Measurements from ENCODE around the gene MAP2K3.

The MAP2K3 gene

GRCh38 chr17:21355586-21355985 lies 71.1 kb downstream of the MAP2K3 start:
- peak; percentile 1 for DNase-seq
- H3K9me3 Mint-ChIP-seq, result no peaks in the 10 kb centered on the region
- H3K27ac Mint-ChIP-seq, result no peak overlapping the region

GRCh38 chr17:21356537-21357127 lies 72.1 kb downstream of the MAP2K3 start:
- no peak for TF ChIP-seq CTCF (IDR thresholded peaks at IDR 0.05)
- Mint-ChIP-seq H3K4me3 (peak overlapping the region; percentile 14), H3K36me3 (ENCODE audit: low read depth) (no peaks in the 10 kb centered on the region), H3K4me1 (peaks cover 81% of the 10 kb centered on the region), H3K27ac (no peak overlapping the region), H3K9me3 (no peaks in the 10 kb centered on the region), H3K27me3 (ENCODE audit: low read depth, poor library complexity) (peaks cover 34% of the 10 kb centered on the region)
- DNase-seq, result no peak

More at GRCh38 chr17:21355586-21355985, 71.1 kb downstream of the MAP2K3 start:
- H3K4me1 Mint-ChIP-seq, result peaks cover 80% of the 10 kb centered on the region
- H3K36me3 Mint-ChIP-seq (ENCODE audit: low read depth), result no peaks in the 10 kb centered on the region
- TF ChIP-seq CTCF (IDR thresholded peaks at IDR 0.05), result no peak
- H3K4me3 Mint-ChIP-seq, result no peak overlapping the region
- peaks cover 35% of the 10 kb centered on the region for H3K27me3 Mint-ChIP-seq (ENCODE audit: low read depth, poor library complexity)

GRCh38 chr17:21357281-21357680 lies 72.8 kb downstream of the MAP2K3 start:
- Mint-ChIP-seq H3K4me1 (peaks cover 78% of the 10 kb centered on the region), H3K4me3 (no peak overlapping the region), H3K36me3 (ENCODE audit: low read depth) (no peaks in the 10 kb centered on the region), H3K27me3 (ENCODE audit: low read depth, poor library complexity) (peaks cover 31% of the 10 kb centered on the region), H3K27ac (no peak overlapping the region), H3K9me3 (no peaks in the 10 kb centered on the region)
- no peak for TF ChIP-seq CTCF (IDR thresholded peaks at IDR 0.05)
- peak; percentile 2 for DNase-seq

GRCh38 chr17:21357696-21358656 lies 73.5 kb downstream of the MAP2K3 start:
- H3K4me3 Mint-ChIP-seq, result peak overlapping the region; percentile 5
- no peaks in the 10 kb centered on the region for H3K36me3 Mint-ChIP-seq (ENCODE audit: low read depth)
- peak overlapping the region; percentile 15 for H3K27ac Mint-ChIP-seq
- peak; percentile 53 for DNase-seq
- H3K27me3 Mint-ChIP-seq (ENCODE audit: low read depth, poor library complexity), result peaks cover 26% of the 10 kb centered on the region
- peaks cover 76% of the 10 kb centered on the region for H3K4me1 Mint-ChIP-seq
- TF ChIP-seq CTCF (IDR thresholded peaks at IDR 0.05), result no peak
- H3K9me3 Mint-ChIP-seq, result no peaks in the 10 kb centered on the region

- Mint-ChIP-seq H3K4me3 (peak overlapping the region; percentile 42), H3K4me1 (peaks cover 69% of the 10 kb centered on the region), H3K27ac (no peak overlapping the region)
These were observed 74.4 kb downstream of the MAP2K3 start for GRCh38 chr17:21358682-21359482.

More at GRCh38 chr17:21358682-21359482, 74.4 kb downstream of the MAP2K3 start:
- no peak for TF ChIP-seq CTCF (IDR thresholded peaks at IDR 0.05)
- Mint-ChIP-seq H3K27me3 (ENCODE audit: low read depth, poor library complexity) (peaks cover 27% of the 10 kb centered on the region), H3K36me3 (ENCODE audit: low read depth) (no peaks in the 10 kb centered on the region), H3K9me3 (no peaks in the 10 kb centered on the region)
- DNase-seq, result no peak
